IMR-90 (cell line): ENCODE data around the gene ADAMTSL1. TPM values are rescaled to one million over a fixed set of nuclear protein-coding genes. Genes with fewer than 3 reads are reported as not detected.

ENCODE experiments used
- ATAC-seq: fragments of 200-7000 bp; cut with Tn5 transposase; 2 replicates; pipeline ENCODE4 v1.9.1; 2020; ENCODE audit warnings: low read depth, mild to moderate bottlenecking, moderate library complexity
- BruUV-seq: library from RNA; stranded (reverse); fragments of 400-500 nt; replicated peaks from 2 replicates; lab custom pipeline; 2021; lab: Mats Ljungman, UMichigan
- CTCF ChIA-PET: fragments of 300-600 bp; formaldehyde crosslinking; extraction: SDS; loops from one replicate; lab custom pipeline; 2021; ENCODE audit warnings: antibody characterized with exemption; lab: Yijun Ruan, JAX
- POLR2A ChIA-PET: fragments of 300-600 bp; sonication (Branson Sonifier 250); formaldehyde crosslinking; loops from one replicate; lab custom pipeline; 2022; ENCODE audit warnings: antibody characterized with exemption; ENCODE audit not compliant: unreplicated experiment; lab: Charles Lee
- DNase-seq: peaks from one replicate; pipeline ENCODE4 v3.0.0; 2013
- H2AFZ ChIP-seq: replicated peaks from 2 replicates; pipeline ENCODE3; 2013; ENCODE audit warnings: low read length, mild to moderate bottlenecking; ENCODE audit not compliant: poor library complexity
- H2AK5ac ChIP-seq: 2 replicates; pipeline ENCODE4 v1.6.1; 2013; ENCODE audit warnings: low read depth, low read length, inconsistent platforms
- H2AK9ac ChIP-seq: replicated peaks from 2 replicates; pipeline ENCODE3; 2013; ENCODE audit warnings: mild to moderate bottlenecking, low read depth, low read length, moderate library complexity; ENCODE audit not compliant: poor library complexity
- H2BK120ac ChIP-seq: 2 replicates; pipeline ENCODE4 v1.6.1; 2013; ENCODE audit warnings: low read depth, low read length, inconsistent platforms
- H2BK15ac ChIP-seq: 3 replicates; pipeline ENCODE4 v1.6.1; 2013; ENCODE audit warnings: low read depth, low read length, inconsistent platforms
- H2BK20ac ChIP-seq: 2 replicates; pipeline ENCODE4 v1.6.1; 2013; ENCODE audit warnings: low read depth, mild to moderate bottlenecking, inconsistent platforms, low read length, moderate library complexity
- H2BK5ac ChIP-seq: 2 replicates; pipeline ENCODE4 v1.6.1; 2013; ENCODE audit warnings: mild to moderate bottlenecking, low read depth, low read length, inconsistent platforms; ENCODE audit not compliant: poor library complexity, severe bottlenecking
- H3K14ac ChIP-seq: replicated peaks from 2 replicates; pipeline ENCODE4 v1.6.1; 2013; ENCODE audit warnings: low read depth, low read length, inconsistent platforms
- H3K18ac ChIP-seq: 2 replicates; pipeline ENCODE4 v1.6.1; 2013; ENCODE audit warnings: low read depth, low read length, control low read depth
- H3K23ac ChIP-seq: 2 replicates; pipeline ENCODE4 v1.6.1; 2013; ENCODE audit warnings: low read depth, low read length, inconsistent platforms
- H3K27ac ChIP-seq: 2 replicates; pipeline ENCODE4 v1.5.1; 2013; ENCODE audit warnings: mild to moderate bottlenecking, control low read depth, low read length; ENCODE audit not compliant: insufficient read depth
- H3K27me3 ChIP-seq: 2 replicates; pipeline ENCODE4 v1.6.1; 2013; ENCODE audit warnings: low read length; ENCODE audit not compliant: control insufficient read depth, insufficient read depth
- H3K36me3 ChIP-seq: 2 replicates; pipeline ENCODE4 v1.6.1; 2013; ENCODE audit warnings: low read length, mixed read lengths; ENCODE audit not compliant: control insufficient read depth, insufficient read depth
- H3K4ac ChIP-seq: 2 replicates; pipeline ENCODE4 v1.6.1; 2013; ENCODE audit warnings: low read depth, low read length, inconsistent platforms
- H3K4me1 ChIP-seq: 2 replicates; pipeline ENCODE4 v1.6.1; 2013; ENCODE audit warnings: low read length, mixed read lengths; ENCODE audit not compliant: control insufficient read depth, insufficient read depth
- H3K4me2 ChIP-seq: 2 replicates; pipeline ENCODE4 v1.6.1; 2013; ENCODE audit warnings: low read depth, mild to moderate bottlenecking, control low read depth, low read length, moderate library complexity
- H3K4me3 ChIP-seq: 2 replicates; pipeline ENCODE4 v1.5.1; 2013; ENCODE audit warnings: low read depth, mild to moderate bottlenecking, control low read depth, low read length, moderate library complexity; ENCODE audit not compliant: insufficient read depth
- H3K56ac ChIP-seq: 2 replicates; pipeline ENCODE4 v1.6.1; 2013; ENCODE audit warnings: low read length, inconsistent platforms; ENCODE audit not compliant: insufficient read depth; ENCODE audit errors: extremely low read depth
- H3K79me1 ChIP-seq, 2 experiments: 2 replicates each; pipeline ENCODE4 v1.6.1; 2013; ENCODE audit warnings: low read length in 2 of 2, inconsistent platforms in 1 of 2, low read depth in 1 of 2
- H3K9ac ChIP-seq: 2 replicates; pipeline ENCODE4 v1.6.1; 2013; ENCODE audit warnings: low read depth, low read length, control low read depth
- H3K9me1 ChIP-seq: 2 replicates; pipeline ENCODE4 v1.6.1; 2013; ENCODE audit warnings: low read length, inconsistent platforms; ENCODE audit not compliant: insufficient read depth
- H3K9me3 ChIP-seq: 2 replicates; pipeline ENCODE4 v1.6.1; 2013; ENCODE audit warnings: low read length; ENCODE audit not compliant: control insufficient read depth, insufficient read depth
- H4K20me1 ChIP-seq: 2 replicates; pipeline ENCODE4 v1.6.1; 2013; ENCODE audit warnings: low read length, inconsistent platforms; ENCODE audit not compliant: insufficient read depth
- H4K5ac ChIP-seq: 2 replicates; pipeline ENCODE4 v1.6.1; 2013; ENCODE audit warnings: mild to moderate bottlenecking, low read depth, low read length, control low read depth
- H4K8ac ChIP-seq, 2 experiments: 2 replicates each; pipeline ENCODE4 v1.6.1; 2013; ENCODE audit warnings: low read depth in 2 of 2, low read length in 2 of 2, control low read depth in 1 of 2, inconsistent platforms in 1 of 2
- H4K91ac ChIP-seq: 2 replicates; pipeline ENCODE4 v1.6.1; 2013; ENCODE audit warnings: low read depth, low read length, inconsistent platforms; ENCODE audit not compliant: insufficient read depth
- BHLHE40 ChIP-seq: fragments of 150-350 bp; IDR thresholded peaks from 2 replicates; pipeline ENCODE4 v1.6.1; 2016; ENCODE audit warnings: mild to moderate bottlenecking, low read depth, low read length
- FOS ChIP-seq: fragments of 150-350 bp; IDR thresholded peaks from 2 replicates; pipeline ENCODE4 v1.6.1; 2016; ENCODE audit warnings: low read depth, low read length
- MAFK ChIP-seq: IDR thresholded peaks from 2 replicates; pipeline ENCODE4 v1.6.1; 2012; ENCODE audit warnings: low read depth, low read length, improper control_type of control experiment
- MAZ ChIP-seq: IDR thresholded peaks from 2 replicates; pipeline ENCODE4 v1.6.1; 2012; ENCODE audit warnings: low read depth, mild to moderate bottlenecking, low read length, improper control_type of control experiment, moderate library complexity, borderline replicate concordance
- MXI1 ChIP-seq: IDR thresholded peaks from 2 replicates; pipeline ENCODE4 v1.6.1; 2012; ENCODE audit warnings: low read depth, mild to moderate bottlenecking, low read length, moderate library complexity, borderline replicate concordance
- NFE2L2 ChIP-seq: fragments of 150-350 bp; IDR thresholded peaks from 2 replicates; pipeline ENCODE4 v1.6.1; 2016; ENCODE audit warnings: low read depth, mild to moderate bottlenecking, low read length
- RAD21 ChIP-seq: IDR thresholded peaks from 2 replicates; pipeline ENCODE4 v1.6.1; 2012; ENCODE audit warnings: low read length, improper control_type of control experiment
- RCOR1 ChIP-seq: IDR thresholded peaks from 2 replicates; pipeline ENCODE4 v1.6.1; 2012; ENCODE audit warnings: mild to moderate bottlenecking, low read length, improper control_type of control experiment; ENCODE audit not compliant: insufficient replicate concordance
- RFX5 ChIP-seq: IDR thresholded peaks from 2 replicates; pipeline ENCODE4 v1.8.0; 2012; ENCODE audit warnings: low read depth, mild to moderate bottlenecking, low read length, moderate library complexity
- SMC3 ChIP-seq: fragments of 150-350 bp; IDR thresholded peaks from 2 replicates; pipeline ENCODE4 v1.6.1; 2016; ENCODE audit warnings: low read depth, mild to moderate bottlenecking, antibody characterized with exemption, low read length, moderate library complexity
- WGBS, 2 experiments: methylation state at CpG; one replicate each; pipeline versions ENCODE4 v1.1.5 to v1.1.7; 2013; ENCODE audit warnings: missing lambda C conversion rate in 2 of 2; ENCODE audit not compliant: insufficient read length in 1 of 2; ENCODE audit errors: extremely low coverage in 2 of 2; 5-methylcytosine and 5-hydroxymethylcytosine counted together
- dilution Hi-C: fragments of 300-500 bp; cut with HindIII; formaldehyde crosslinking; loops from one replicate; pipeline ENCODE4 v1.14.3; 2018; ENCODE audit warnings: low sequenced_read_pairs; ENCODE audit not compliant: unreplicated experiment
- in situ Hi-C: fragments of 300-500 bp; cut with MboI; formaldehyde crosslinking; loops from 3 replicates; pipeline ENCODE4 v1.14.3; 2019; ENCODE audit warnings: low sequenced_read_pairs, inconsistent platforms, mixed read lengths
- intact Hi-C: fragments of 100-400 bp; cut with micrococcal nuclease; formaldehyde crosslinking; loops from 2 replicates; pipeline ENCODE4 v1.10.0; 2022
- polyA plus RNA-seq, 3 experiments: library from polyadenylated mRNA; depleted of rRNA; stranded (reverse); fragments of >200 nt; gene quantifications; 2 replicates each; pipeline ENCODE4 v1.2.3, GENCODE V29; 2012; ENCODE audit warnings: low replicate concordance in 1 of 3
- total RNA-seq: library from RNA; depleted of rRNA; stranded (reverse); fragments of >200 nt; gene quantifications from 2 replicates; pipeline ENCODE4 v1.2.3, GENCODE V29; 2012
- TF ChIP-seq, protein P1 (sequence below): conservative IDR thresholded peaks from 2 replicates; pipeline ENCODE4 v1.5.1; 2012; ENCODE audit warnings: mild to moderate bottlenecking, low read depth, low read length, improper control_type of control experiment
- TF ChIP-seq, protein P2 (sequence below): fragments of 150-350 bp; IDR thresholded peaks from 2 replicates; pipeline ENCODE4 v1.6.1; 2016; ENCODE audit warnings: low read depth, mild to moderate bottlenecking, low read length, moderate library complexity, borderline replicate concordance
- TF ChIP-seq, protein P3 (sequence below): fragments of 150-350 bp; IDR thresholded peaks from 2 replicates; pipeline ENCODE4 v1.6.1; 2017; ENCODE audit warnings: mild to moderate bottlenecking, antibody characterized with exemption, low read length, low read depth

Gene ADAMTSL1
- total and polyA plus RNA-seq, 2 of the 4 experiments (the other 2 are of a cell fraction) = 38.2 to 62.2 TPM

- H3K27me3 ChIP-seq = no peaks in the 10 kb centered on the region
- H3K79me1 ChIP-seq = 0 out of 4 replicates have a peak, but pooled peaks cover 0 to 3% of the 10 kb centered on the region in 2 experiments
- H3K36me3 ChIP-seq = no peaks in the 10 kb centered on the region
- intact Hi-C loops = no loop called here
- no peak overlapping the region for H3K4me3 ChIP-seq
- no peak overlapping the region for H3K14ac ChIP-seq
- CTCF ChIA-PET = interaction anchor here (0.7 to 1.1 kb wide), 2 partner anchors 13 to 22 kb away, joined by 3 read pairs; no protein-coding TSS in a partner anchor
- no peaks in the 10 kb centered on the region for H3K9me3 ChIP-seq
- H4K91ac ChIP-seq = no peak overlapping the region
- in situ Hi-C loops = no loop called here
- H2BK15ac ChIP-seq = no peak overlapping the region
- H3K4me1 ChIP-seq = peaks cover 6% of the 10 kb centered on the region; the same call in 1 of the 2 replicates
- H2BK20ac ChIP-seq = no peak overlapping the region
- no peak overlapping the region for H2AK5ac ChIP-seq
- H3K4me2 ChIP-seq = no peak overlapping the region
- no peak overlapping the region for H2AK9ac ChIP-seq
- no peak overlapping the region for H3K4ac ChIP-seq
- H3K9me1 ChIP-seq = peaks cover 4% of the 10 kb centered on the region; the same call in 1 of the 2 replicates
- ATAC-seq = no peak
- dilution Hi-C loops = no loop called here
- H3K18ac ChIP-seq = no peak overlapping the region
- H2BK5ac ChIP-seq = no peak overlapping the region
- DNase-seq = peak; percentile 46
- H3K9ac ChIP-seq = no peak overlapping the region
- H2BK120ac ChIP-seq = no peak overlapping the region
- POLR2A ChIA-PET = no interaction called here
- no TSS peak for BruUV-seq
- TF ChIP-seq RFX5 = no peak
- TF ChIP-seq RAD21 = no peak
- TF ChIP-seq MXI1 = no peak
- no peak for TF ChIP-seq FOS
- TF ChIP-seq BHLHE40 = no peak
- TF ChIP-seq, protein P1, sequence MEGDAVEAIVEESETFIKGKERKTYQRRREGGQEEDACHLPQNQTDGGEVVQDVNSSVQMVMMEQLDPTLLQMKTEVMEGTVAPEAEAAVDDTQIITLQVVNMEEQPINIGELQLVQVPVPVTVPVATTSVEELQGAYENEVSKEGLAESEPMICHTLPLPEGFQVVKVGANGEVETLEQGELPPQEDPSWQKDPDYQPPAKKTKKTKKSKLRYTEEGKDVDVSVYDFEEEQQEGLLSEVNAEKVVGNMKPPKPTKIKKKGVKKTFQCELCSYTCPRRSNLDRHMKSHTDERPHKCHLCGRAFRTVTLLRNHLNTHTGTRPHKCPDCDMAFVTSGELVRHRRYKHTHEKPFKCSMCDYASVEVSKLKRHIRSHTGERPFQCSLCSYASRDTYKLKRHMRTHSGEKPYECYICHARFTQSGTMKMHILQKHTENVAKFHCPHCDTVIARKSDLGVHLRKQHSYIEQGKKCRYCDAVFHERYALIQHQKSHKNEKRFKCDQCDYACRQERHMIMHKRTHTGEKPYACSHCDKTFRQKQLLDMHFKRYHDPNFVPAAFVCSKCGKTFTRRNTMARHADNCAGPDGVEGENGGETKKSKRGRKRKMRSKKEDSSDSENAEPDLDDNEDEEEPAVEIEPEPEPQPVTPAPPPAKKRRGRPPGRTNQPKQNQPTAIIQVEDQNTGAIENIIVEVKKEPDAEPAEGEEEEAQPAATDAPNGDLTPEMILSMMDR = no peak
- TF ChIP-seq MAZ = no peak
- no peak for TF ChIP-seq SMC3
- TF ChIP-seq, protein P2, sequence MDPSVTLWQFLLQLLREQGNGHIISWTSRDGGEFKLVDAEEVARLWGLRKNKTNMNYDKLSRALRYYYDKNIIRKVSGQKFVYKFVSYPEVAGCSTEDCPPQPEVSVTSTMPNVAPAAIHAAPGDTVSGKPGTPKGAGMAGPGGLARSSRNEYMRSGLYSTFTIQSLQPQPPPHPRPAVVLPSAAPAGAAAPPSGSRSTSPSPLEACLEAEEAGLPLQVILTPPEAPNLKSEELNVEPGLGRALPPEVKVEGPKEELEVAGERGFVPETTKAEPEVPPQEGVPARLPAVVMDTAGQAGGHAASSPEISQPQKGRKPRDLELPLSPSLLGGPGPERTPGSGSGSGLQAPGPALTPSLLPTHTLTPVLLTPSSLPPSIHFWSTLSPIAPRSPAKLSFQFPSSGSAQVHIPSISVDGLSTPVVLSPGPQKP = no peak
- no peak for TF ChIP-seq NFE2L2
- TF ChIP-seq, protein P3, sequence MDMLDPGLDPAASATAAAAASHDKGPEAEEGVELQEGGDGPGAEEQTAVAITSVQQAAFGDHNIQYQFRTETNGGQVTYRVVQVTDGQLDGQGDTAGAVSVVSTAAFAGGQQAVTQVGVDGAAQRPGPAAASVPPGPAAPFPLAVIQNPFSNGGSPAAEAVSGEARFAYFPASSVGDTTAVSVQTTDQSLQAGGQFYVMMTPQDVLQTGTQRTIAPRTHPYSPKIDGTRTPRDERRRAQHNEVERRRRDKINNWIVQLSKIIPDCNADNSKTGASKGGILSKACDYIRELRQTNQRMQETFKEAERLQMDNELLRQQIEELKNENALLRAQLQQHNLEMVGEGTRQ = no peak
- TF ChIP-seq RCOR1 = no peak
- TF ChIP-seq MAFK = no peak
- H4K20me1 ChIP-seq = no peaks in the 10 kb centered on the region
- H3K56ac ChIP-seq = no peak overlapping the region
- no peak overlapping the region for H2AFZ ChIP-seq
- H4K5ac ChIP-seq = no peak overlapping the region
- WGBS, 2 experiments = no CpG with 5 or more reads among the region's 4 CpGs
- H3K27ac ChIP-seq = no peak overlapping the region
- H4K8ac ChIP-seq = no peak overlapping the region
- no peak overlapping the region for H3K23ac ChIP-seq
These were observed 95.0 kb downstream of the ADAMTSL1 start for GRCh38 chr9:18568973-18569372.
